Esophagus muscularis mucosa (tissue), 3 donors: ENCODE measurements around the gene UVSSA.

Experiments used
- CTCF ChIP-seq, 3 experiments: fragments of 200-600 bp in 2 of 3; fragments of 450-650 bp in 1 of 3; sonication (generic) in 2 of 3; IDR thresholded peaks; one replicate each; pipeline ENCODE4 v1.5.1; 2017 to 2019; ENCODE audit warnings: antibody characterized with exemption in 3 of 3, mild to moderate bottlenecking in 2 of 3, moderate library complexity in 1 of 3
- POLR2A ChIP-seq: fragments of 450-650 bp; IDR thresholded peaks from one replicate; pipeline ENCODE4 v1.6.1; 2017; ENCODE audit warnings: antibody characterized with exemption, moderate library complexity, mild to moderate bottlenecking, low read depth

DNA sequence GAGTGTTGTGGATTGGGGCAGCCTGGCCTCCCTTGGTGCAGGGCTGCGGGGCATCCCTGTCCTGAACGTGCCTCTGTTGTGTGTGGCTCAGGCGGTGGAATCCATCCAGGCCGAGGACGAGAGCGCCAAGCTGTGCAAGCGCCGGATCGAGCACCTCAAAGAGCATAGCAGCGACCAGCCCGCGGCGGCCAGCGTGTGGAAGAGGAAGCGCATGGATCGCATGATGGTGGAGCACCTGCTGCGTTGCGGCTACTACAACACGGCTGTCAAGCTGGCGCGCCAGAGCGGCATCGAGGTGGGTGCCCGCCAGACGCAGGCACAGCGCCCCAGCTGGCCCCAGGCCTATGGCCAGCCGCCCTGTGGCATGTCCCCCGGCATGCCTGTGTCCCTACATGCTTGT lies 31.7 kb upstream of the UVSSA start:
- TF ChIP-seq POLR2A (no peak), CTCF (IDR thresholded peaks at IDR 0.05) (no peak)
